Endothelial cell of umbilical vein (primary cell): ENCODE results near the gene MAL. TPM values are rescaled to one million over a fixed set of nuclear protein-coding genes. Genes with fewer than 3 reads are reported as not detected.

Experiments
- BruUV-seq: library from RNA; stranded (reverse); fragments of 400-500 nt; replicated peaks from 2 replicates; lab custom pipeline; 2021; lab: Mats Ljungman, UMichigan
- CTCF ChIA-PET: fragments of 300-600, 350-600 bp; sonication (Branson Sonifier 250); formaldehyde crosslinking; loops from one replicate; lab custom pipeline; 2021; ENCODE audit warnings: antibody characterized with exemption, inconsistent platforms; lab: Charles Lee
- POLR2A ChIA-PET: fragments of 300-600, 350-600 bp; sonication (Branson Sonifier 250); formaldehyde crosslinking; loops from one replicate; lab custom pipeline; 2021; ENCODE audit warnings: antibody characterized with exemption, inconsistent platforms; lab: Charles Lee
- DNase-seq: peaks from one replicate; pipeline ENCODE4 v3.0.0-alpha.2; 2011; ENCODE audit warnings: low read depth, low spot score
- FAIRE-seq: peaks from 2 replicates; lab custom pipeline; 2011; peaks lifted over from hg19 to GRCh38; lab: Jason Lieb, UNC
- H2AFZ ChIP-seq: 2 replicates; pipeline ENCODE4 v1.6.0; 2012; ENCODE audit warnings: low read depth, low read length, control low read depth, inconsistent platforms
- H3K27ac ChIP-seq: 2 replicates; pipeline ENCODE4 v1.5.1; 2011; ENCODE audit warnings: low read depth, mild to moderate bottlenecking, control low read depth, low read length, moderate library complexity; ENCODE audit not compliant: insufficient read depth
- H3K27me3 ChIP-seq, 2 experiments: 2 replicates each; pipeline versions ENCODE4 v1.6.0 to v1.6.1; 2011; ENCODE audit warnings: low read length in 2 of 2, mixed read lengths in 1 of 2; ENCODE audit not compliant: control insufficient read depth in 2 of 2, insufficient read depth in 2 of 2
- H3K36me3 ChIP-seq, 2 experiments: 2 replicates in 1 of 2; 3 replicates in 1 of 2; pipeline ENCODE4 v1.5.1; 2011; ENCODE audit warnings: low read length in 2 of 2, mild to moderate bottlenecking in 1 of 2, moderate library complexity in 1 of 2; ENCODE audit not compliant: control insufficient read depth in 2 of 2, insufficient read depth in 2 of 2; ENCODE audit errors: extremely low read depth in 1 of 2
- H3K4me1 ChIP-seq: 3 replicates; pipeline ENCODE4 v1.5.1; 2011; ENCODE audit warnings: mild to moderate bottlenecking, low read length; ENCODE audit not compliant: control insufficient read depth, insufficient read depth; ENCODE audit errors: extremely low read depth
- H3K4me2 ChIP-seq: 2 replicates; pipeline ENCODE4 v1.6.1; 2011; ENCODE audit warnings: low read length, control low read depth, mixed read lengths; ENCODE audit not compliant: insufficient read depth
- H3K4me3 ChIP-seq, 3 experiments: fragments of 200-600 bp in 1 of 3; sonication (generic), shearing (Covaris generic) in 1 of 3; replicated peaks in 1 of 3; 2 replicates each; pipeline ENCODE4 v1.5.1; 2011 to 2016; ENCODE audit warnings: control low read depth in 3 of 3, low read length in 3 of 3, mild to moderate bottlenecking in 2 of 3, inconsistent platforms in 1 of 3, low read depth in 1 of 3, moderate library complexity in 1 of 3; ENCODE audit not compliant: insufficient read depth in 1 of 3
- H3K79me2 ChIP-seq: 2 replicates; pipeline ENCODE4 v1.6.0; 2012; ENCODE audit warnings: low read length, inconsistent platforms; ENCODE audit not compliant: control insufficient read depth, insufficient read depth
- H3K9ac ChIP-seq: replicated peaks from 2 replicates; pipeline ENCODE3; 2011; ENCODE audit warnings: low read length, control low read depth; ENCODE audit not compliant: insufficient read depth; ENCODE audit errors: extremely low read depth
- H3K9me1 ChIP-seq: replicated peaks from 3 replicates; pipeline ENCODE4 v1.6.0; 2011; ENCODE audit warnings: mild to moderate bottlenecking, low read length; ENCODE audit not compliant: control insufficient read depth, insufficient read depth; ENCODE audit errors: extremely low read depth
- H3K9me3 ChIP-seq: replicated peaks from 2 replicates; pipeline ENCODE4 v1.5.1; 2012; ENCODE audit warnings: low read length, inconsistent platforms; ENCODE audit not compliant: control insufficient read depth, insufficient read depth
- H4K20me1 ChIP-seq: replicated peaks from 2 replicates; pipeline ENCODE3; 2011; ENCODE audit warnings: mild to moderate bottlenecking, low read length; ENCODE audit not compliant: control insufficient read depth, insufficient read depth; ENCODE audit errors: extremely low read depth
- EZH2 ChIP-seq: IDR thresholded peaks from 2 replicates; pipeline ENCODE4 v1.6.1; 2012; ENCODE audit warnings: borderline replicate concordance, low read depth, mild to moderate bottlenecking, moderate library complexity, low read length, inconsistent platforms; ENCODE audit not compliant: severe bottlenecking
- GATA2 ChIP-seq: IDR thresholded peaks from 2 replicates; pipeline ENCODE4 v1.7.0; 2011; ENCODE audit warnings: low read depth, mild to moderate bottlenecking, moderate library complexity, mixed read lengths, low read length; ENCODE audit not compliant: insufficient read length, insufficient read depth
- JUN ChIP-seq: IDR thresholded peaks from 2 replicates; pipeline ENCODE4 v1.6.1; 2011; ENCODE audit warnings: borderline replicate concordance, low read depth; ENCODE audit not compliant: insufficient read length, insufficient read depth
- MAX ChIP-seq: IDR thresholded peaks from 2 replicates; pipeline ENCODE4 v1.6.1; 2011; ENCODE audit not compliant: insufficient read depth, insufficient read length
- POLR2AphosphoS5 ChIP-seq: IDR thresholded peaks from 2 replicates; pipeline ENCODE4 v1.6.1; 2012; ENCODE audit warnings: low read depth, mild to moderate bottlenecking, control low read depth, low read length, moderate library complexity; ENCODE audit not compliant: insufficient read depth
- dilution Hi-C: fragments of 300-500 bp; cut with MboI; formaldehyde crosslinking; loops from one replicate; pipeline ENCODE4 v1.15.0; 2019; ENCODE audit warnings: low sequenced_read_pairs; ENCODE audit not compliant: extremely low pct_ligation_motif_present
- intact Hi-C: fragments of 100-400 bp; cut with micrococcal nuclease; formaldehyde crosslinking; loops from one replicate; pipeline ENCODE4 v1.10.0; 2022
- polyA plus RNA-seq, 4 experiments: library from polyadenylated mRNA; depleted of rRNA in 3 of 4; stranded (reverse) in 3 of 4; unstranded in 1 of 4; fragments of >200 nt; gene quantifications; 2 replicates each; pipeline versions ENCODE4 v1.2.1 to v1.2.3, GENCODE V29; 2011 to 2012; ENCODE audit warnings: missing spikeins in 1 of 4
- total RNA-seq: library from RNA; stranded (reverse); gene quantifications from 2 replicates; pipeline ENCODE4 v1.2.3, GENCODE V29; 2021
- TF ChIP-seq, protein P1 (sequence below), 2 donors: IDR thresholded peaks; 1 replicate in 1 of 2; 2 replicates in 1 of 2; pipeline ENCODE4 v1.5.1; 2011; ENCODE audit warnings: low read length in 2 of 2, mild to moderate bottlenecking in 2 of 2, moderate library complexity in 2 of 2, control low read depth in 1 of 2, inconsistent platforms in 1 of 2, low read depth in 1 of 2; ENCODE audit not compliant: insufficient read depth in 1 of 2; ENCODE audit errors: extremely low read depth in 1 of 2

MAL gene
- total and polyA plus RNA-seq, 2 donors (not counting 3 experiments of a cell fraction or from before 2014, with no cell fraction given), result not detected

GRCh38 chr2:95043300-95044093 is 18.0 kb downstream of the MAL start:
- DNase-seq (no peak), FAIRE-seq (no peak)
- dilution Hi-C loops (no loop called here), intact Hi-C loops (no loop called here)
- Histone ChIP-seq H3K27ac (no peak overlapping the region), H3K79me2 (no peaks in the 10 kb centered on the region), H3K9me1 (no peaks in the 10 kb centered on the region), H3K4me2 (no peak overlapping the region), H3K27me3 (no peaks in the 10 kb centered on the region), H3K9ac (no peak overlapping the region), H3K4me1 (no peaks in the 10 kb centered on the region), H4K20me1 (no peaks in the 10 kb centered on the region), H2AFZ (no peak overlapping the region), H3K4me3 (no peak overlapping the region), H3K9me3 (no peaks in the 10 kb centered on the region), H3K36me3 (no peaks in the 10 kb centered on the region)
- ChIA-PET POLR2A (no interaction called here), CTCF (interaction anchor here (0.8 to 1.5 kb wide), 3 partner anchors 9 to 20 kb away, joined by 3 read pairs; no protein-coding TSS in a partner anchor)
- TF ChIP-seq EZH2 (no peak), JUN (no peak), GATA2 (no peak), POLR2AphosphoS5 (no peak), MAX (no peak)
- TF ChIP-seq, protein P1, sequence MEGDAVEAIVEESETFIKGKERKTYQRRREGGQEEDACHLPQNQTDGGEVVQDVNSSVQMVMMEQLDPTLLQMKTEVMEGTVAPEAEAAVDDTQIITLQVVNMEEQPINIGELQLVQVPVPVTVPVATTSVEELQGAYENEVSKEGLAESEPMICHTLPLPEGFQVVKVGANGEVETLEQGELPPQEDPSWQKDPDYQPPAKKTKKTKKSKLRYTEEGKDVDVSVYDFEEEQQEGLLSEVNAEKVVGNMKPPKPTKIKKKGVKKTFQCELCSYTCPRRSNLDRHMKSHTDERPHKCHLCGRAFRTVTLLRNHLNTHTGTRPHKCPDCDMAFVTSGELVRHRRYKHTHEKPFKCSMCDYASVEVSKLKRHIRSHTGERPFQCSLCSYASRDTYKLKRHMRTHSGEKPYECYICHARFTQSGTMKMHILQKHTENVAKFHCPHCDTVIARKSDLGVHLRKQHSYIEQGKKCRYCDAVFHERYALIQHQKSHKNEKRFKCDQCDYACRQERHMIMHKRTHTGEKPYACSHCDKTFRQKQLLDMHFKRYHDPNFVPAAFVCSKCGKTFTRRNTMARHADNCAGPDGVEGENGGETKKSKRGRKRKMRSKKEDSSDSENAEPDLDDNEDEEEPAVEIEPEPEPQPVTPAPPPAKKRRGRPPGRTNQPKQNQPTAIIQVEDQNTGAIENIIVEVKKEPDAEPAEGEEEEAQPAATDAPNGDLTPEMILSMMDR (IDR thresholded peaks at IDR 0.05; ENCODE audit: extremely low read depth in 1 of 2, insufficient read depth in 1 of 2, low read depth in 1 of 2, low read length in 2 of 2), result no peak
- BruUV-seq, result no TSS peak
